T-cell (primary cell): ENCODE measurements around the gene CNTNAP2. TPM values are rescaled to one million over a fixed set of nuclear protein-coding genes. Genes with fewer than 3 reads are reported as not detected.

Experiments
- ATAC-seq, 4 experiments: fragments of 200-7000 bp in 3 of 4; fragments of 150-1000 bp in 1 of 4; cut with Tn5 transposase; replicated peaks in 1 of 4; 1 replicate in 3 of 4; 2 replicates in 1 of 4; pipeline ENCODE4 v1.10.0; 2021; ENCODE audit warnings: moderate library complexity in 3 of 4, mild to moderate bottlenecking in 2 of 4, moderate number of reproducible peaks in 1 of 4
- CTCF ChIA-PET, 2 donors: fragments of 300-600 bp; sonication (Branson Sonifier 250); formaldehyde crosslinking; loops; one replicate each; lab custom pipeline; 2022; ENCODE audit warnings: antibody characterized with exemption in 2 of 2; lab: Charles Lee
- POLR2A ChIA-PET, 2 donors: fragments of 300-600 bp; sonication (Branson Sonifier 250); formaldehyde crosslinking; loops; one replicate each; lab custom pipeline; 2022; ENCODE audit warnings: antibody characterized with exemption in 2 of 2; lab: Charles Lee
- DNase-seq, 35 experiments: peaks; one replicate each; pipeline versions ENCODE4 v3.0.0 to v3.0.0-alpha.2; 2013 to 2023
- H3K27ac ChIP-seq: one replicate; pipeline ENCODE4 v1.5.1; 2013; ENCODE audit warnings: low read length
- H3K27me3 ChIP-seq, 2 experiments: replicated peaks in 1 of 2; 1 replicate in 1 of 2; 2 replicates in 1 of 2; pipeline versions ENCODE4 v1.6.1 to v1.7.0; 2013; ENCODE audit warnings: low read length in 1 of 2, mixed read lengths in 1 of 2; ENCODE audit not compliant: control insufficient read depth in 2 of 2, insufficient read depth in 2 of 2; ENCODE audit errors: extremely low read depth in 1 of 2
- H3K36me3 ChIP-seq, 2 donors: 1 replicate in 1 of 2; 2 replicates in 1 of 2; pipeline versions ENCODE4 v1.6.1 to v1.7.0; 2013; ENCODE audit warnings: low read length in 1 of 2; ENCODE audit not compliant: control insufficient read depth in 2 of 2, insufficient read depth in 1 of 2; ENCODE audit errors: extremely low read depth in 1 of 2
- H3K4me1 ChIP-seq, 2 experiments: 1 replicate in 1 of 2; 2 replicates in 1 of 2; pipeline versions ENCODE4 v1.6.1 to v1.7.0; 2013; ENCODE audit warnings: low read length in 2 of 2, mixed read lengths in 1 of 2; ENCODE audit not compliant: insufficient read depth in 2 of 2, control insufficient read depth in 1 of 2; ENCODE audit errors: extremely low read depth in 1 of 2
- H3K4me3 ChIP-seq, 2 donors: 1 replicate in 1 of 2; 2 replicates in 1 of 2; pipeline versions ENCODE4 v1.5.1 to v1.7.0; 2013; ENCODE audit warnings: mild to moderate bottlenecking in 2 of 2, low read length in 1 of 2, moderate library complexity in 1 of 2; ENCODE audit not compliant: control insufficient read depth in 1 of 2; ENCODE audit errors: extremely low read depth in 1 of 2
- H3K9me3 ChIP-seq: 2 replicates; pipeline ENCODE4 v1.7.0; 2013
- H3K27ac Mint-ChIP-seq, 2 donors: one replicate each; pipeline ENCODE4 v1.8.0; 2020 to 2021; ENCODE audit warnings: mild to moderate bottlenecking in 2 of 2, mixed read lengths in 2 of 2
- H3K27me3 Mint-ChIP-seq, 2 donors: one replicate each; pipeline ENCODE4 v1.8.0; 2021 to 2022; ENCODE audit warnings: mixed read lengths in 2 of 2
- H3K36me3 Mint-ChIP-seq: one replicate; pipeline ENCODE4 v1.8.0; 2021; ENCODE audit warnings: mixed read lengths
- H3K4me1 Mint-ChIP-seq, 3 donors: one replicate each; pipeline ENCODE4 v1.8.0; 2020 to 2022; ENCODE audit warnings: mixed read lengths in 3 of 3, mild to moderate bottlenecking in 1 of 3
- H3K4me3 Mint-ChIP-seq, 3 donors: one replicate each; pipeline ENCODE4 v1.8.0; 2020 to 2022; ENCODE audit warnings: mild to moderate bottlenecking in 3 of 3, mixed read lengths in 3 of 3, moderate library complexity in 3 of 3
- H3K9me3 Mint-ChIP-seq, 3 donors: one replicate each; pipeline ENCODE4 v1.8.0; 2020 to 2022; ENCODE audit warnings: mixed read lengths in 3 of 3
- WGBS: methylation state at CpG from one replicate; pipeline ENCODE4 v1.1.5; 2013; ENCODE audit warnings: missing lambda C conversion rate; ENCODE audit not compliant: insufficient coverage; 5-methylcytosine and 5-hydroxymethylcytosine counted together
- total RNA-seq, 35 experiments: library from RNA in 6 of 35; stranded (reverse) in 6 of 35; fragments of 120-200 nt in 1 of 35; gene quantifications; one replicate each; pipeline versions ENCODE4 v1.2.1 to v1.2.4 and lab custom pipeline; 2013 to 2026

The CNTNAP2 gene
- total RNA-seq, 5 donors from 2014 or later (not counting 1 experiment from before 2014, with no cell fraction given), result 0.15 to 0.72 (median 0.21) TPM

GRCh38 chr7:147079083-147079482 is 962.5 kb downstream of the CNTNAP2 start:
- Mint-ChIP-seq H3K4me3 (no peak overlapping the region), H3K27me3 (no peaks in the 10 kb centered on the region), H3K27ac (no peak overlapping the region), H3K9me3 (peaks cover 0 to 10% (median 4%) of the 10 kb centered on the region in 3 donors), H3K36me3 (no peaks in the 10 kb centered on the region), H3K4me1 (no peaks in the 10 kb centered on the region)
- Histone ChIP-seq H3K4me3 (no peak overlapping the region), H3K9me3 (no peaks in the 10 kb centered on the region), H3K4me1 (no peaks in the 10 kb centered on the region), H3K27me3 (no peaks in the 10 kb centered on the region), H3K36me3 (no peaks in the 10 kb centered on the region), H3K27ac (no peak overlapping the region)
- ChIA-PET CTCF (no interaction called here), POLR2A (no interaction called here)
- no peak for DNase-seq
- ATAC-seq, result no peak
- WGBS, result no CpG with 5 or more reads among the region's 5 CpGs

- no peaks in the 10 kb centered on the region for H3K36me3 Mint-ChIP-seq
- Histone ChIP-seq H3K36me3 (no peaks in the 10 kb centered on the region), H3K4me1 (no peaks in the 10 kb centered on the region), H3K27ac (no peak overlapping the region), H3K9me3 (no peaks in the 10 kb centered on the region), H3K27me3 (no peaks in the 10 kb centered on the region), H3K4me3 (no peak overlapping the region)
- H3K27me3 Mint-ChIP-seq, result no peaks in the 10 kb centered on the region
- no peak overlapping the region for H3K27ac Mint-ChIP-seq
- no peaks in the 10 kb centered on the region for H3K4me1 Mint-ChIP-seq
- no peak for DNase-seq
- H3K9me3 Mint-ChIP-seq, result peaks cover 0 to 10% (median 4%) of the 10 kb centered on the region in 3 donors
- WGBS, result no CpG with 5 or more reads among the region's 2 CpGs
- no peak overlapping the region for H3K4me3 Mint-ChIP-seq
- no peak for ATAC-seq
- POLR2A ChIA-PET, result no interaction called here
- CTCF ChIA-PET, result no interaction called here
Measured at GRCh38 chr7:147079921-147080420, 963.4 kb downstream of the CNTNAP2 start.

- Histone ChIP-seq H3K27me3 (no peaks in the 10 kb centered on the region), H3K36me3 (no peaks in the 10 kb centered on the region), H3K27ac (no peak overlapping the region), H3K9me3 (no peaks in the 10 kb centered on the region), H3K4me3 (no peak overlapping the region), H3K4me1 (no peaks in the 10 kb centered on the region)
- ATAC-seq (no peak), DNase-seq (no peak)
- Mint-ChIP-seq H3K27me3 (no peaks in the 10 kb centered on the region), H3K36me3 (no peaks in the 10 kb centered on the region), H3K4me3 (no peak overlapping the region), H3K27ac (no peak overlapping the region), H3K9me3 (peaks cover 3 to 10% (median 8%) of the 10 kb centered on the region in 3 donors), H3K4me1 (no peaks in the 10 kb centered on the region)
- ChIA-PET CTCF (interaction anchor here in 1 of 2 donors (0.6 kb wide), 1 partner anchor 22 kb away, joined by 5 read pairs; no protein-coding TSS in a partner anchor), POLR2A (no interaction called here)
- WGBS, result no CpG with 5 or more reads among the region's 7 CpGs
Measured at GRCh38 chr7:147081117-147081516, 964.5 kb downstream of the CNTNAP2 start.

GRCh38 chr7:147089051-147089461 is 972.5 kb downstream of the CNTNAP2 start:
- no peak for ATAC-seq
- Mint-ChIP-seq H3K27me3 (no peaks in the 10 kb centered on the region), H3K9me3 (peaks cover 3 to 11% (median 6%) of the 10 kb centered on the region in 3 donors), H3K4me3 (no peak overlapping the region), H3K36me3 (no peaks in the 10 kb centered on the region), H3K4me1 (no peaks in the 10 kb centered on the region), H3K27ac (no peak overlapping the region)
- H3K4me3 ChIP-seq, result no peak overlapping the region
- H3K9me3 ChIP-seq, result no peaks in the 10 kb centered on the region
- H3K27ac ChIP-seq, result no peak overlapping the region
- no peaks in the 10 kb centered on the region for H3K36me3 ChIP-seq
- WGBS, result 83% methylated on average over 3 of the region's 4 CpGs
- DNase-seq, result no peak
- ChIA-PET CTCF (no interaction called here), POLR2A (no interaction called here)
- H3K4me1 ChIP-seq, result no peaks in the 10 kb centered on the region
- H3K27me3 ChIP-seq, result no peaks in the 10 kb centered on the region

- Histone ChIP-seq H3K4me1 (no peaks in the 10 kb centered on the region), H3K36me3 (no peaks in the 10 kb centered on the region), H3K9me3 (no peaks in the 10 kb centered on the region), H3K4me3 (no peak overlapping the region), H3K27ac (no peak overlapping the region), H3K27me3 (no peaks in the 10 kb centered on the region)
- no peak for DNase-seq
- H3K4me3 Mint-ChIP-seq, result no peak overlapping the region
- H3K36me3 Mint-ChIP-seq, result no peaks in the 10 kb centered on the region
- no peaks in the 10 kb centered on the region for H3K4me1 Mint-ChIP-seq
- ATAC-seq, result no peak
- WGBS, result 80% methylated on average over 1 of the region's 1 CpG
- POLR2A ChIA-PET, result no interaction called here
- no peak overlapping the region for H3K27ac Mint-ChIP-seq
- CTCF ChIA-PET, result interaction anchor here in 1 of 2 donors (0.8 kb wide), 1 partner anchor 13 kb away, joined by 4 read pairs; no protein-coding TSS in a partner anchor
- H3K27me3 Mint-ChIP-seq, result no peaks in the 10 kb centered on the region
- peaks cover 3 to 11% (median 6%) of the 10 kb centered on the region in 3 donors for H3K9me3 Mint-ChIP-seq
Measured at GRCh38 chr7:147089608-147090007, 973.0 kb downstream of the CNTNAP2 start.

GRCh38 chr7:147096629-147097028 is 980.0 kb downstream of the CNTNAP2 start:
- no peaks in the 10 kb centered on the region for H3K36me3 ChIP-seq
- POLR2A ChIA-PET, result no interaction called here
- Mint-ChIP-seq H3K9me3 (peaks cover 7 to 25% (median 21%) of the 10 kb centered on the region in 3 donors), H3K27me3 (no peaks in the 10 kb centered on the region), H3K4me3 (no peak overlapping the region), H3K36me3 (no peaks in the 10 kb centered on the region), H3K4me1 (no peaks in the 10 kb centered on the region), H3K27ac (no peak overlapping the region)
- H3K4me1 ChIP-seq, result no peaks in the 10 kb centered on the region
- H3K27ac ChIP-seq, result no peak overlapping the region
- ATAC-seq (no peak), DNase-seq (no peak)
- no peak overlapping the region for H3K4me3 ChIP-seq
- CTCF ChIA-PET, result no interaction called here
- H3K9me3 ChIP-seq, result no peaks in the 10 kb centered on the region
- no peaks in the 10 kb centered on the region for H3K27me3 ChIP-seq
- no CpG with 5 or more reads among the region's 2 CpGs for WGBS
